Mesodermal cell (in vitro differentiated cells): ENCODE data around the gene PPIL6.

Source experiments
- H3K27ac ChIP-seq: 2 replicates; pipeline ENCODE4 v1.7.0; 2013; ENCODE audit warnings: mild to moderate bottlenecking, low read depth, low read length, moderate library complexity; ENCODE audit not compliant: severe bottlenecking
- H3K36me3 ChIP-seq: 2 replicates; pipeline ENCODE4 v1.7.1; 2013; ENCODE audit warnings: mild to moderate bottlenecking, low read length, moderate library complexity; ENCODE audit not compliant: control insufficient read depth, insufficient read depth
- H3K4me1 ChIP-seq: one replicate; pipeline ENCODE4 v1.7.1; 2013; ENCODE audit warnings: mild to moderate bottlenecking, low read length; ENCODE audit not compliant: insufficient read depth, control insufficient read depth, poor library complexity, severe bottlenecking
- H3K4me3 ChIP-seq: 2 replicates; pipeline ENCODE4 v1.7.0; 2013; ENCODE audit warnings: low read length, control low read depth, mild to moderate bottlenecking; ENCODE audit not compliant: insufficient read depth, poor library complexity, severe bottlenecking; ENCODE audit errors: extremely low read depth
- H3K9me3 ChIP-seq: 2 replicates; pipeline ENCODE4 v1.7.1; 2013; ENCODE audit warnings: mild to moderate bottlenecking, low read length, moderate library complexity; ENCODE audit not compliant: control insufficient read depth
- WGBS, 2 experiments: methylation state at CpG; one replicate each; pipeline ENCODE4 v1.1.5; 2013; ENCODE audit warnings: missing lambda C conversion rate in 2 of 2; ENCODE audit not compliant: insufficient coverage in 2 of 2; 5-methylcytosine and 5-hydroxymethylcytosine counted together

Gene PPIL6

GRCh38 chr6:109478222-109478805 is 37.9 kb upstream of the PPIL6 start:
- H3K9me3 ChIP-seq, result no peaks in the 10 kb centered on the region
- H3K27ac ChIP-seq, result no peak overlapping the region
- peaks cover 75% of the 10 kb centered on the region for H3K36me3 ChIP-seq
- no peak overlapping the region for H3K4me3 ChIP-seq
- H3K4me1 ChIP-seq, result peaks cover 11% of the 10 kb centered on the region
- 94 to 100% methylated on average over 4 of the region's 9 CpGs for WGBS, 2 experiments

- Histone ChIP-seq H3K4me3 (no peak overlapping the region), H3K4me1 (peaks cover 11% of the 10 kb centered on the region), H3K9me3 (no peaks in the 10 kb centered on the region), H3K27ac (no peak overlapping the region), H3K36me3 (peaks cover 81% of the 10 kb centered on the region)
- 56 to 64% methylated on average over 2 of the region's 2 CpGs for WGBS, 2 experiments
Measured at GRCh38 chr6:109477725-109478124, 37.3 kb upstream of the PPIL6 start.

GRCh38 chr6:109477184-109477583 is 36.8 kb upstream of the PPIL6 start:
- H3K4me1 ChIP-seq, result peaks cover 11% of the 10 kb centered on the region

GRCh38 chr6:109475625-109476024 is 35.2 kb upstream of the PPIL6 start:
- Histone ChIP-seq H3K4me3 (no peak overlapping the region), H3K4me1 (peaks cover 11% of the 10 kb centered on the region), H3K27ac (no peak overlapping the region), H3K9me3 (no peaks in the 10 kb centered on the region), H3K36me3 (peaks cover 90% of the 10 kb centered on the region)
- WGBS, 2 experiments, result 100% methylated on average over 1 of the region's 2 CpGs; no CpG with 5 or more reads in 1 of the 2 experiments

More at GRCh38 chr6:109477184-109477583, 36.8 kb upstream of the PPIL6 start:
- Histone ChIP-seq H3K27ac (no peak overlapping the region), H3K36me3 (peaks cover 87% of the 10 kb centered on the region), H3K4me3 (no peak overlapping the region), H3K9me3 (no peaks in the 10 kb centered on the region)
- WGBS, 2 experiments, result 100% methylated on average over 1 of the region's 2 CpGs

- Histone ChIP-seq H3K4me1 (peaks cover 9% of the 10 kb centered on the region), H3K27ac (no peak overlapping the region), H3K4me3 (no peak overlapping the region), H3K9me3 (no peaks in the 10 kb centered on the region), H3K36me3 (peaks cover 89% of the 10 kb centered on the region)
- 89 to 97% methylated on average over 3 of the region's 4 CpGs for WGBS, 2 experiments
Measured at GRCh38 chr6:109474995-109475394, 34.6 kb upstream of the PPIL6 start.

GRCh38 chr6:109473120-109473519 is 32.7 kb upstream of the PPIL6 start:
- Histone ChIP-seq H3K27ac (no peak overlapping the region), H3K9me3 (no peaks in the 10 kb centered on the region), H3K36me3 (peaks cover 90% of the 10 kb centered on the region), H3K4me1 (peaks cover 4% of the 10 kb centered on the region), H3K4me3 (no peak overlapping the region)
- WGBS, 2 experiments, result 95 to 97% methylated on average over 2 to 3 of the region's 3 CpGs

GRCh38 chr6:109472132-109472995 is 31.9 kb upstream of the PPIL6 start:
- 95 to 98% methylated on average over 8 of the region's 9 CpGs for WGBS, 2 experiments
- peaks cover 92% of the 10 kb centered on the region for H3K36me3 ChIP-seq
- no peak overlapping the region for H3K4me3 ChIP-seq
- peaks cover 6% of the 10 kb centered on the region for H3K4me1 ChIP-seq
- H3K27ac ChIP-seq, result no peak overlapping the region
- no peaks in the 10 kb centered on the region for H3K9me3 ChIP-seq

GRCh38 chr6:109471105-109471810 is 30.8 kb upstream of the PPIL6 start:
- H3K4me3 ChIP-seq, result no peak overlapping the region
- H3K36me3 ChIP-seq, result peaks cover 92% of the 10 kb centered on the region
- no peak overlapping the region for H3K27ac ChIP-seq
- no peaks in the 10 kb centered on the region for H3K9me3 ChIP-seq
- WGBS, 2 experiments, result 93 to 95% methylated on average over 2 of the region's 5 CpGs
- peaks cover 6% of the 10 kb centered on the region for H3K4me1 ChIP-seq

GRCh38 chr6:109469591-109470189 is 29.3 kb upstream of the PPIL6 start:
- 94 to 97% methylated on average over 3 to 5 of the region's 5 CpGs for whole genome bisulfite sequencing, 2 experiments
- H3K27ac ChIP-seq, result no peak overlapping the region
- peaks cover 90% of the 10 kb centered on the region for H3K36me3 ChIP-seq
- H3K4me3 ChIP-seq, result no peak overlapping the region
- peaks cover 6% of the 10 kb centered on the region for H3K4me1 ChIP-seq
- H3K9me3 ChIP-seq, result no peaks in the 10 kb centered on the region

GRCh38 chr6:109467696-109468095 is 27.3 kb upstream of the PPIL6 start:
- Histone ChIP-seq H3K36me3 (peaks cover 81% of the 10 kb centered on the region), H3K4me3 (no peak overlapping the region), H3K4me1 (peaks cover 6% of the 10 kb centered on the region), H3K27ac (no peak overlapping the region), H3K9me3 (no peaks in the 10 kb centered on the region)
- WGBS, 2 experiments, result 93 to 95% methylated on average over 6 of the region's 6 CpGs
